Activated T-helper 1 cell treated with anti-CD3 and anti-CD28 coated beads, Interleukin-12 subunit alpha, Interleukin-12 subunit beta, Interleukin-2, Interleukin-4 antibody, amounts not matched to agents 30 ng/mL and 10 ng/mL and 1 ng/mL, durations not matched to agents 14 hours and 24 hours and 36 hours (primary cell): ENCODE results near the gene EHD2. TPM values are rescaled to one million over a fixed set of nuclear protein-coding genes. Genes with fewer than 3 reads are reported as not detected.
"Not testable (repeated sequence)": the region's sequence is repeated elsewhere in the genome, so short reads cannot be mapped to it uniquely, and the experiment has no call there.

Source experiments
- DNase-seq: peaks from one replicate; pipeline ENCODE4 v3.0.0; 2021; ENCODE audit warnings: low spot score
- H3K27ac Mint-ChIP-seq: one replicate; pipeline ENCODE4 v1.8.0; 2021; ENCODE audit warnings: mild to moderate bottlenecking, mixed read lengths
- H3K27me3 Mint-ChIP-seq: one replicate; pipeline ENCODE4 v1.8.0; 2022; ENCODE audit warnings: mild to moderate bottlenecking, moderate library complexity, mixed read lengths; ENCODE audit not compliant: insufficient read depth
- H3K36me3 Mint-ChIP-seq: one replicate; pipeline ENCODE4 v1.8.0; 2021; ENCODE audit warnings: low read depth, mixed read lengths
- H3K4me1 Mint-ChIP-seq: one replicate; pipeline ENCODE4 v1.8.0; 2021; ENCODE audit warnings: low read depth, mixed read lengths
- H3K4me3 Mint-ChIP-seq: one replicate; pipeline ENCODE4 v1.8.0; 2021; ENCODE audit warnings: mild to moderate bottlenecking, moderate library complexity, mixed read lengths
- H3K9me3 Mint-ChIP-seq: one replicate; pipeline ENCODE4 v1.8.0; 2021; ENCODE audit warnings: mixed read lengths
- intact Hi-C: fragments of 100-400 bp; cut with micrococcal nuclease; formaldehyde crosslinking; loops from one replicate; pipeline ENCODE4 v1.15.1; 2024
- total RNA-seq: library from RNA; stranded (reverse); gene quantifications from 2 replicates; pipeline ENCODE4 v1.2.3, GENCODE V29; 2022

Gene EHD2
- total RNA-seq, 1 donor from 2014 or later, result 0.29 TPM

GRCh38 chr19:47707135-47707925 is 5.9 kb upstream of the EHD2 start:
- Mint-ChIP-seq H3K27me3 (peaks cover 2% of the 10 kb centered on the region), H3K27ac (no peak overlapping the region), H3K4me3 (no peak overlapping the region), H3K9me3 (no peaks in the 10 kb centered on the region), H3K4me1 (no peaks in the 10 kb centered on the region), H3K36me3 (peaks cover 6% of the 10 kb centered on the region)
- DNase-seq, result peak; percentile 57
- intact Hi-C loops, result loop anchor here (1.0 to 2.0 kb wide), 3 partner anchors 8 to 411 kb away; no protein-coding TSS in a partner anchor

DNA sequence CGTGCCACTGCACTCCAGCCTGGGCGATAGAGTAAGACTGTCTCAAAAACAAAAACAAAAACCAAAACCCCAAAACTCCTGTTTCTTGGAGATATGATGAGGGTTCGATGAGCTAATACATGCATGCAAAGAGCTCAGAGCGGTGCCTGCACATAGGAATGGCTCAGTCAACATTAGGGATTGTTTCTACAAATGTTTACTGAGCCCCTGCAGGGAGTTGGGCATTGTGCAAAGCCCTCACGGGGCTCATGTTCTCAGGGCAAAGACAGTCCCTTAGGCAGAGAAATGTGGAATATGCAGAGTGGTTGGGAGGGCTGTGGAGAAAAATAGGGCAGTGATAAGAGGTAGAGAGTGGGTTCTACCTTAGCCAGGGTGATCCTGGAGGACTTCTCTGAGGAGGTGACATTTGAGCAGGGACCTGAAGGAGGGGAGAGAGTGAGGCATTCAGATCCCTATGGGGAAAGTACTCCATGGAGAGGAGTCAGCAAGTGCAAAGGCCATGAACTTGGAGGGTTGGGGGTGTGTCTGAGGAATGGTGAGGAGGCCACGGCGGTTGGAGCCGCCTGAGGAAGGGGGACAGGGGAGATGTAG is 1.5 kb upstream of the EHD2 start:
- Mint-ChIP-seq H3K27me3 (peaks cover 21% of the 10 kb centered on the region), H3K4me3 (no peak overlapping the region), H3K9me3 (no peaks in the 10 kb centered on the region), H3K27ac (peak overlapping the region; percentile 22), H3K4me1 (no peaks in the 10 kb centered on the region), H3K36me3 (no peaks in the 10 kb centered on the region)
- intact Hi-C loops, result no loop called here
- no peak for DNase-seq

DNA sequence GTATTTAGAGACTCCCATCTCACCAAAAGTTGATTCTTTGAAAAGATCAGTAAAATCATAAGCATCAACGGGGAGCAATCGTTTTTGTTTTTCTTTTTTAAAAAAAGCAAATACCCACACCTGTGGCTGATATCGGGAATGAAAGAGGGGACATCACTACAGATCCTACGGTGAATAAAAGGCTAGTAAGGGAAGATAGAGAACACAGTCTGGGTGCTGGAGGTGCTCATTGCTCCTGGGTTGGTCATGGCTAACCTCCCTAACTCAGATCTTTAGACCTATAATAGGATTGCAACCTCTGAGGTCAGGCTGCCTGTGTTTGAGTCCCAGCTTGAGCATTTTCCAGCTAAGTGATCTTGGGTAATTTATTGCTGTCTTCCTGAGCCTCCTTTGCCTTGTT is 1.1 kb downstream of the EHD2 start:
- Mint-ChIP-seq H3K27me3 (peaks cover 21% of the 10 kb centered on the region), H3K4me1 (no peaks in the 10 kb centered on the region), H3K36me3 (no peaks in the 10 kb centered on the region), H3K9me3 (no peaks in the 10 kb centered on the region), H3K4me3 (no peak overlapping the region), H3K27ac (no peak overlapping the region)
- intact Hi-C loops, result no loop called here
- no peak for DNase-seq

- H3K4me1 Mint-ChIP-seq, H3K4me3 Mint-ChIP-seq, H3K9me3 Mint-ChIP-seq, H3K27ac Mint-ChIP-seq, DNase-seq, H3K36me3 Mint-ChIP-seq, intact Hi-C loops: not testable (repeated sequence)
- peaks cover 21% of the 10 kb centered on the region for H3K27me3 Mint-ChIP-seq
Measured at GRCh38 chr19:47714855-47715254, 1.6 kb downstream of the EHD2 start.

DNA sequence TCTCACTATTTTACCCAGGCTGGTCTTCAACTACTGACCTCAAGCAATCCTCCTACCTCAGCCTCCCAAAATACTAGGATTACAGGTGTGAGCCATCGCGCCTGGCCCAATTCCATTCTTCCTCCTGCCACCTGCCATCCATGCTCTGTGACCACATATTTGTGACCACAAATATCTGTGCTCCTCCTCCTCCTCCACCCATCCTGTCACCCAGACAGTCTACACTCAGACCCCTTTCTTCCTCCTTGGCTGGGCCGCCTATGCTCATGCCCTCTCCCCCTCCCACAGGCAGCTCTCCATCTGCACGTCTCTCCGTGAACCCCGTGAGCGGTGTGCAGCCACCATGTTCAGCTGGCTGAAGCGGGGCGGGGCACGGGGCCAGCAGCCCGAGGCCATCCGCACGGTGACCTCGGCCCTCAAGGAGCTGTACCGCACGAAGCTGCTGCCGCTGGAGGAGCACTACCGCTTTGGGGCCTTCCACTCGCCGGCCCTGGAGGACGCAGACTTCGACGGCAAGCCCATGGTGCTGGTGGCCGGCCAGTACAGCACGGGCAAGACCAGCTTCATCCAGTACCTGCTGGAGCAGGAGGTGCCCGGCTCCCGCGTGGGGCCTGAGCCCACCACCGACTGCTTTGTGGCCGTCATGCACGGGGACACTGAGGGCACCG is 3.2 kb downstream of the EHD2 start:
- H3K36me3 Mint-ChIP-seq, result no peaks in the 10 kb centered on the region
- no peak for DNase-seq
- no peaks in the 10 kb centered on the region for H3K9me3 Mint-ChIP-seq
- intact Hi-C loops, result no loop called here
- no peak overlapping the region for H3K4me3 Mint-ChIP-seq
- H3K4me1 Mint-ChIP-seq, result no peaks in the 10 kb centered on the region
- H3K27ac Mint-ChIP-seq, result no peak overlapping the region
- peaks cover 23% of the 10 kb centered on the region for H3K27me3 Mint-ChIP-seq

DNA sequence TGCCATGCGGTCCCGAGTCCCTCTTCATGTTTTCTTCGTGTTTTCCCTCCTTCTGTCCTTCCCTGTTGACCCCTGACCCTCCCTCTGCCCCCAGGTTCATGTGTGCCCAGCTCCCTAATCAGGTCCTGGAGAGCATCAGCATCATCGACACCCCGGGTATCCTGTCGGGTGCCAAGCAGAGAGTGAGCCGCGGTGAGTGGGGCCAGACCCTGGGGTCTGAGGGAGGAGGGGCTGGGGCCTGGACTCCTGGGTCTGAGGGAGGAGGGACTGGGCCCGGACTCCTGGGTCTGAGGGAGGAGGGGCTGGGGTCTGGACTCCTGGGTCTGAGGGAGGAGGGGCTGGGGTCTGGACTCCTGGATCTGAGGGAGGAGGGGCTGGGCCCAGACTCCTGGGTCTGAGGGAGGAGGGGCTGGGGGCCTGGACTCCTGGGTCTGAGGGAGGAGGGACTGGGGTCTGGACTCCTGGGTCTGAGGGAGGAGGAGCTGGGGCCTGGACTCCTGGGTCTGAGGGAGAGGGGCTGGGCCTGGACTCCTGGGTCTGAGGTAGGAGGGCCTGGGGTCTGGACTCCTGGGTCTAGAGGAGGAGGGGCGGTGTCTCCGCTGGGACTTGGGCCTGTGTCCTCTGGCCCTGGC is 5.3 kb downstream of the EHD2 start:
- intact Hi-C loops, DNase-seq, H3K4me3 Mint-ChIP-seq, H3K27ac Mint-ChIP-seq, H3K36me3 Mint-ChIP-seq, H3K9me3 Mint-ChIP-seq, H3K4me1 Mint-ChIP-seq: not testable (repeated sequence)
- peaks cover 21% of the 10 kb centered on the region for H3K27me3 Mint-ChIP-seq

GRCh38 chr19:47719047-47719859 is 6.0 kb downstream of the EHD2 start:
- Mint-ChIP-seq H3K27me3 (peaks cover 14% of the 10 kb centered on the region), H3K27ac (no peak overlapping the region), H3K9me3 (no peaks in the 10 kb centered on the region), H3K4me3 (no peak overlapping the region), H3K4me1 (no peaks in the 10 kb centered on the region), H3K36me3 (no peaks in the 10 kb centered on the region)
- intact Hi-C loops, result no loop called here
- no peak for DNase-seq

DNA sequence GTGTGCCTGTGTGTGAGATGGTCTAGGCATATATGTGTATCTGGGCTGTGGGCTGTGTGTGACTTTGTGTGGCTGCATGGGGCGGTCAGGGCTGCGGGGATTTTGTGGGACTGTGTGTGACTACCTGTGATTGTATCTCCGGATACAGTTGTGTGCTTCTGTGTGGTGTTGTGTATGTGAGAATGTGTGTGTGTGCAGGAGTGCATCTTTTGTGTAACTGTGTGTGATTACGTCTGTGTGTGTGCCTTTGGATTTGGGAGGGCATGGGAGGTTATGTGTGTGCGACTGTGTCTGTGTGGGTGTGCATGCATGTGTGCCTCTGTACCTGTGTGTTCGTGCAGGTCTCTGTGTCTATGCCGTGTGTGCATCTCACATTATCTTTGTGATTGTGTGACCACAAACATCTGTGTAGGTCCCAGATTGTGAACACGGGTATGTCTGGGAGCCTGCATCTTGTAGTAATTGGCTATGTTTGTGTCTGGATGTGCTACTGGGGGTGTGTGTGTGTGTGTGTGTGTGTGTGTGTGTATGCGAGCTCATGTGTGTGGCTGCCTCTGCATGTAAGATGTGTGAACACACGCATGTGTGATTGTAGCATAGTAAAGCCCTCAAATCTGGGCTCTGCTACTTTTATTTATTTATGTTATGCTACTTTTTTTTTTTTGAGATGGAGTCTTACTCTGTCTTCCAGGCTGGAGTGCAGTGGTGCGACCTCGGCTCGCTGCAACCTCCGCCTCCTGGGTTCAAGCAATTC is 7.6 kb downstream of the EHD2 start:
- Mint-ChIP-seq H3K9me3 (no peaks in the 10 kb centered on the region), H3K36me3 (no peaks in the 10 kb centered on the region), H3K4me3 (no peak overlapping the region), H3K27ac (no peak overlapping the region), H3K4me1 (no peaks in the 10 kb centered on the region), H3K27me3 (peaks cover 7% of the 10 kb centered on the region)
- intact Hi-C loops, result no loop called here
- no peak for DNase-seq

GRCh38 chr19:47723581-47723940 is 10.3 kb downstream of the EHD2 start:
- no peak overlapping the region for H3K27ac Mint-ChIP-seq
- peak; percentile 14 for DNase-seq

DNA sequence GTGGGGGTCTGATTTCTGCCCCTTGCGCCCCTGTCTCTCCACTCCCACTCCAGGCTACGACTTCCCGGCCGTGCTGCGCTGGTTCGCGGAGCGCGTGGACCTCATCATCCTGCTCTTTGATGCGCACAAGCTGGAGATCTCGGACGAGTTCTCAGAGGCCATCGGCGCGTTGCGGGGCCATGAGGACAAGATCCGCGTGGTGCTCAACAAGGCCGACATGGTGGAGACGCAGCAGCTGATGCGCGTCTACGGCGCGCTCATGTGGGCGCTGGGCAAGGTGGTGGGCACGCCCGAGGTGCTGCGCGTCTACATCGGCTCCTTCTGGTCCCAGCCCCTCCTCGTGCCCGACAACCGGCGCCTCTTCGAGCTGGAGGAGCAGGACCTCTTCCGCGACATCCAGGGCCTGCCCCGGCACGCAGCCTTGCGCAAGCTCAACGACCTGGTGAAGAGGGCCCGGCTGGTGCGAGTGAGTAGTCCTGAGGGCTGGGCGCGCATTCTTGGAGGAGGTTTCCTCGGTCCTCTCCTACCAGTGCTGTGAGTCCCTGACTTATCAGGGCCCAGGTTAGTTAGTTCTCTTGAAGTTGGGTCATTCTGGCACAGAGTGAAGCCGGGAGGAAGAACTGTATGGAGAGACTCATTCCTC is 12.7 kb downstream of the EHD2 start:
- no peaks in the 10 kb centered on the region for H3K9me3 Mint-ChIP-seq
- no peaks in the 10 kb centered on the region for H3K36me3 Mint-ChIP-seq
- H3K27me3 Mint-ChIP-seq, result peaks cover 3% of the 10 kb centered on the region
- no peak overlapping the region for H3K4me3 Mint-ChIP-seq
- peaks cover 15% of the 10 kb centered on the region for H3K4me1 Mint-ChIP-seq
- H3K27ac Mint-ChIP-seq, result no peak overlapping the region
- intact Hi-C loops, result no loop called here
- DNase-seq, result no peak

More at GRCh38 chr19:47723581-47723940, 10.3 kb downstream of the EHD2 start:
- peaks cover 5% of the 10 kb centered on the region for H3K4me1 Mint-ChIP-seq
- intact Hi-C loops, result no loop called here
- no peaks in the 10 kb centered on the region for H3K36me3 Mint-ChIP-seq
- no peaks in the 10 kb centered on the region for H3K9me3 Mint-ChIP-seq
- peak overlapping the region; percentile 45 for H3K4me3 Mint-ChIP-seq
- peaks cover 6% of the 10 kb centered on the region for H3K27me3 Mint-ChIP-seq

DNA sequence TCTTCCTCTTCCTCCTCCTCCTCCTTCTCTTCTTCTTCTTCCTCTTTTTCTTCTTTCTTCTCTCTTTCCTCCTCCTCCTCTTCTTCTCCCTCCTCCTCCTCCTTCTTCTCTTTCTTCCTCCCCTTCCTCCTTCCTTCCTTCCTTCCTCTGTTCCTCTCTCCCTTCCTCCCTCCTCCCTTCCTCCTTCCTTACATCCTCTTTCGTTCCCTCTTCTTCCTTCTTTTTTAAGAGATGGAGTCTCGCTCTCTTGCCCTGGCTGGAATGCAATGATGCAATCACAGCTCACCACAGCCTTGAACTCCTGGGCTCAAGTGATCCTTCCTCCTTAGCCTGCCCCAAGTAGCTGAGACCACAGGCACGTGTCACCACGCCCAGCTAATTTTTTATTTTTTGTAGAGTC is 13.2 kb downstream of the EHD2 start:
- H3K4me3 Mint-ChIP-seq, result no peak overlapping the region

More for the DNA sequence above, 13.2 kb downstream of the EHD2 start:
- intact Hi-C loops, result no loop called here
- Mint-ChIP-seq H3K36me3 (no peaks in the 10 kb centered on the region), H3K9me3 (no peaks in the 10 kb centered on the region), H3K27me3 (peaks cover 3% of the 10 kb centered on the region), H3K4me1 (peaks cover 15% of the 10 kb centered on the region), H3K27ac (peak overlapping the region; percentile 44)
- no peak for DNase-seq
